Measurements from ENCODE around the gene ALOXE3. TPM values are rescaled to one million over a fixed set of nuclear protein-coding genes. Genes with fewer than 3 reads are reported as not detected.
A peak's percentile ranks its signal among the peaks of the same experiment; 100 is the strongest.

ALOXE3 gene
- total RNA-seq, 1 experiment from 2014 or later, result 0.13 TPM

- Histone ChIP-seq H4K20me1 (ENCODE audit: control insufficient read depth, insufficient read depth, insufficient read length) (no peaks in the 10 kb centered on the region), H3K23me2 (ENCODE audit: insufficient read length, low read depth, low read length, poor library complexity, severe bottlenecking) (peaks cover 8% of the 10 kb centered on the region), H4K91ac (ENCODE audit: insufficient read length, low read depth, low read length) (no peak overlapping the region), H3K27ac (ENCODE audit: insufficient read length, low read depth, low read length) (peak overlapping the region; percentile 37), H3K14ac (ENCODE audit: insufficient read depth, low read length) (no peak overlapping the region), H3K9me3 (ENCODE audit: control insufficient read depth, low read depth, low read length) (no peaks in the 10 kb centered on the region), H2BK20ac (ENCODE audit: low read depth, low read length, poor library complexity, severe bottlenecking) (no peak overlapping the region), H3K27me3 (ENCODE audit: insufficient read depth, low read length) (no peaks in the 10 kb centered on the region), H2AFZ (ENCODE audit: low read length) (no peak overlapping the region), H2BK12ac (ENCODE audit: insufficient read length, low read depth, low read length) (no peak overlapping the region), H2BK5ac (ENCODE audit: insufficient read length, low read length) (no peak overlapping the region), H2AK5ac (ENCODE audit: insufficient read length, low read length) (no peak overlapping the region), H4K8ac (replicated peaks; ENCODE audit: insufficient read length, low read depth, low read length) (no peak overlapping the region), H4K5ac (ENCODE audit: insufficient read length, low read depth, low read length) (no peak overlapping the region), H3K4ac (ENCODE audit: low read depth, low read length) (no peak overlapping the region), H3K4me2 (ENCODE audit: insufficient read depth, insufficient read length, low read length) (peak overlapping the region; percentile 60), H3K23ac (ENCODE audit: insufficient read length, low read depth, low read length) (no peak overlapping the region), H3K4me1 (ENCODE audit: insufficient read depth, low read length) (no peaks in the 10 kb centered on the region), H3T11ph (ENCODE audit: low read length) (no peak overlapping the region), H2BK15ac (ENCODE audit: low read depth, low read length) (no peak overlapping the region), H3K79me2 (ENCODE audit: insufficient read depth, low read length) (no peaks in the 10 kb centered on the region), H3K79me1 (ENCODE audit: insufficient read depth, low read depth, low read length, poor library complexity, severe bottlenecking) (no peaks in the 10 kb centered on the region), H3K9ac (ENCODE audit: extremely low read depth, insufficient read length, low read length) (peak overlapping the region; percentile 43), H3K56ac (ENCODE audit: insufficient read length, low read depth, low read length) (peak overlapping the region; percentile 2), H2BK120ac (ENCODE audit: low read depth, low read length, poor library complexity, severe bottlenecking) (no peak overlapping the region), H3K18ac (ENCODE audit: insufficient read length, low read depth, low read length) (no peak overlapping the region)
- TF ChIP-seq CTCF (conservative IDR thresholded peaks at IDR 0.05), result peak; percentile 96
- no CpG with 5 or more reads among the region's 46 CpGs for WGBS (ENCODE audit: extremely low coverage, insufficient read length, low lambda C conversion rate)
- DNase-seq, result peak; percentile 98
- Mint-ChIP-seq H3K27me3 (ENCODE audit: low read depth) (peaks cover 6% of the 10 kb centered on the region), H3K4me1 (peaks cover 3 to 10% of the 10 kb centered on the region in 2 experiments), H3K9me3 (no peaks in the 10 kb centered on the region), H3K36me3 (ENCODE audit: insufficient read depth in 1 of 3, low read depth in 3 of 3) (peaks cover 8 to 36% (median 25%) of the 10 kb centered on the region in 3 experiments; a peak in 6 of 7 replicates), H3K4me3 (no peak overlapping the region), H3K27ac (no peak overlapping the region)
These were observed 20.5 kb upstream of the ALOXE3 start for GRCh38 chr17:8138672-8139371.

Data from H9 (cell line).